ENCODE results near the gene PFN3. TPM values are rescaled to one million over a fixed set of nuclear protein-coding genes. Genes with fewer than 3 reads are reported as not detected.
"Not testable (repeated sequence)": the region's sequence is repeated elsewhere in the genome, so short reads cannot be mapped to it uniquely, and the experiment has no call there.

Gene PFN3
- total and polyA plus RNA-seq, 10 donors, result not detected

DNA sequence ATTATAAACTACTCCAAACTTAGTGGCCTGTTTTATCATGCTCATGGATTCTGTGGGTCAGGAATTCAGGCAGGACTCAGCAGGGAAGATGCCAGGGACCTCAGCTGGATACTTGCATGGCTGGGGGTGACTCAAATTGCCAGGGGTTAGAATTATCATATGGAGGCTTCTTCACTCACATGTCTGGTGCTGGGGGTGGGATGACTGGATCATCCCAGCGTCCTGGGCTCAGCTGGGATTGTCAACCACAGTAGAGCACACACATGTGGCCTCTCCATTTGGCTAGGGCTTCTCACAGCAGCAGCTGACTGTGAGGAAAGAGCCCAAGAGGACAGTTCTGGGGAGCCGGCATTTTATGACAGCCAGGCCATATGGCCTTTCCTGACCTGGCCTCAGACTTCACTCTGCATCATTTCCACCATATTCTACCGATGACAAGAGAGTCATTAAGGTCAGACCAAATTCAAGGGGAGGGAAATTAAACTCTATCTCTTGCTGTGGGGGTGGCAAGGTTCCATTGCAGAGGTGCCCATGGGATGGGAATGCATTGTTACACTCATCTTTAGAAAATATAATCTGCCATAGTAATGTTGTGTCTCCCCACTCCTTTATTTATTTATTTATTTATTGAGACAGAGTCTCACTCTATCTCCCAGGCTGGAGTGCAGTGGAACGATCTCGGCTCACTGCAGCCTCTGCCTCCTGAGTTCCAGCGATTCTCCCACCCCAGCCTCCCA lies 20.8 kb upstream of the PFN3 start:
- no peak overlapping the region for H3K4me3 ChIP-seq
- no peak for DNase-seq
- H3K27me3 ChIP-seq (replicated peaks in 1 of 7), result no peaks in the 10 kb centered on the region
- 82 to 88% (median 87%) methylated on average over 6 of the region's 6 CpGs for WGBS, 5 donors
- peaks cover 5 to 42% (median 13%) of the 10 kb centered on the region in 6 donors for H3K4me1 ChIP-seq
- intact Hi-C loops (cut with DNase I; ENCODE audit: low total_unique reads), result no loop called here
- no peaks in the 10 kb centered on the region for H3K36me3 ChIP-seq
- H3K27ac ChIP-seq, result no peak overlapping the region
- H3K9me3 ChIP-seq, result no peaks in the 10 kb centered on the region
- TF ChIP-seq POLR2A (IDR thresholded peaks at IDR 0.05), result no peak

DNA sequence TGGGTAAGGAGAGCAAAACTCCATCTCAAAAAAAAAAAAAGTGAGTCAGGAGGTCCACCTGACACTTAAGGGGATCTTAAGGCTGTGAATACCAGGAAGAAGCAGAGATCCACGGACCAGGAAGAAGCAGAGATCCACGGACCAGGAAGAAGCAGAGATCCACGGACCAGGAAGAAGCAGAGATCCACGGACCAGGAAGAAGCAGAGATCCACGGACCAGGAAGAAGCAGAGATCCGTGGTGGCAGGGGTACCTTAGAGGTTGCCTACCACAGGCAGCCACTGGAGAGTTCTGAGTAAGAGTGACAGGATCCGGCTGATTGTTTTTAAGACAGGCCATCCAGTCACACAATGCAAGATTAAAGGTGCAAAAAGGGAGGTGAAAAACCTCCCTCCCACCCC lies 20.0 kb upstream of the PFN3 start:
- H3K27ac ChIP-seq; DNase-seq; H3K4me3 ChIP-seq; intact Hi-C loops (cut with DNase I; ENCODE audit: low total_unique reads); H3K27me3 ChIP-seq (replicated peaks in 1 of 7); H3K36me3 ChIP-seq; H3K9me3 ChIP-seq: not testable (repeated sequence)
- WGBS, 5 donors, result 70 to 90% (median 73%) methylated on average over 6 to 7 of the region's 7 CpGs
- H3K4me1 ChIP-seq, result peaks cover 3 to 45% (median 12%) of the 10 kb centered on the region in 6 donors

DNA sequence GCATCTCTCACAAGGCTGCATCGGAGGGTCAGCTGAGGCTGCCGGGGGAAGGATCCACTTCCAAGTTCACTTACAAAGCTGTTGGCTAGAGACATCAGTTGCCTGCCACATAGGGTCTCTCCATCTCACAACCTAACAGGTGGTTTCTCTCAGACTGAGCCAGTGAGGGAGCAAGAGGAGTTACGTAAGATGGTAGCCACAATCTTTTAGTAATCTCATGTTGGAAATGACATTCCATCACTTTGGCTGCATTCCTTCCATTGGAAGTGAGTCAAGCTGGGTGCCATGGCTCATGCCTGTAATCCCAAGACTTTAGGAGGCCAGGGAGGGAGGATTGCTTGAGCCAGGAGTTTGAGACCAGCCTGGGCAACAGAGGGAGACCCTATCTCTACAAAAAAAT lies 18.6 kb upstream of the PFN3 start:
- no peaks in the 10 kb centered on the region for H3K36me3 ChIP-seq
- no peaks in the 10 kb centered on the region for H3K27me3 ChIP-seq (replicated peaks in 1 of 7)
- peak overlapping the region in 2 of 8 donors; percentile 21 to 59 for H3K27ac ChIP-seq
- intact Hi-C loops (cut with DNase I; ENCODE audit: low total_unique reads), result no loop called here
- no peak for DNase-seq
- TF ChIP-seq POLR2A (IDR thresholded peaks at IDR 0.05), result no peak
- peak in 1 of 3 donors; percentile 20 for TF ChIP-seq POLR2AphosphoS5 (IDR thresholded peaks at IDR 0.05)
- H3K4me1 ChIP-seq, result peaks cover 0 to 41% (median 6%) of the 10 kb centered on the region in 6 donors
- WGBS, 5 donors, result 65 to 86% (median 84%) methylated on average over 3 of the region's 3 CpGs
- H3K9me3 ChIP-seq, result no peaks in the 10 kb centered on the region
- H3K4me3 ChIP-seq, result no peak overlapping the region

GRCh38 chr5:177417081-177417480 lies 16.6 kb upstream of the PFN3 start:
- H3K4me3 ChIP-seq; H3K9me3 ChIP-seq; H3K27me3 ChIP-seq (replicated peaks in 1 of 7); H3K36me3 ChIP-seq; intact Hi-C loops (cut with DNase I; ENCODE audit: low total_unique reads); DNase-seq: not testable (repeated sequence)
- WGBS, 5 donors, result 66 to 77% (median 71%) methylated on average over 6 of the region's 6 CpGs
- H3K27ac ChIP-seq, result peak overlapping the region in 2 of 8 donors; percentile 57 to 69
- H3K4me1 ChIP-seq, result peaks cover 0 to 52% (median 12%) of the 10 kb centered on the region in 6 donors

DNA sequence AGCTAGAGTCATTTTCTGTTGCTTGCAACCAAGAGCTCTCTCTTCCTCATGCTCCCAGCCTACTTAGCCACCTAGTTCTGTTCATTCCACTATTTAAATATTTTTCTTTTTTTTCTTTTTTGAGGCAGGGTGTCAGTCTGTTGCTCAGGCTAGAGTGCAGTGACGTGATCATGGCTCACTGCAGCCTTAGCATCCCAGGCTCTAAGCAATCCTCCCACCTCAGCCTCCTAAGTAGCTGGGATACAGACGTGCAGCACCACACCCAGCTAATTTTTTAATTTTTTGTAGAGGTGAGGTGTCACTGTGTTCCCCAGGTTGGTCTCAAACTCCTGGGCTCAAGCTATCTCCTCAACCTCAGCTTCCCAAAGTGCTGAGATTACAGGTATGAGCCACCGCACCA lies 14.0 kb upstream of the PFN3 start:
- Histone ChIP-seq H3K4me1 (peaks cover 0 to 66% (median 14%) of the 10 kb centered on the region in 6 donors), H3K9me3 (no peaks in the 10 kb centered on the region), H3K27me3 (replicated peaks in 1 of 7) (no peaks in the 10 kb centered on the region), H3K36me3 (no peaks in the 10 kb centered on the region), H3K27ac (no peak overlapping the region), H3K4me3 (no peak overlapping the region)
- WGBS, 5 donors, result 82 to 93% (median 91%) methylated on average over 3 of the region's 3 CpGs
- intact Hi-C loops (cut with DNase I; ENCODE audit: low total_unique reads), result no loop called here
- no peak for DNase-seq
- TF ChIP-seq POLR2AphosphoS5 (IDR thresholded peaks at IDR 0.05), result no peak

DNA sequence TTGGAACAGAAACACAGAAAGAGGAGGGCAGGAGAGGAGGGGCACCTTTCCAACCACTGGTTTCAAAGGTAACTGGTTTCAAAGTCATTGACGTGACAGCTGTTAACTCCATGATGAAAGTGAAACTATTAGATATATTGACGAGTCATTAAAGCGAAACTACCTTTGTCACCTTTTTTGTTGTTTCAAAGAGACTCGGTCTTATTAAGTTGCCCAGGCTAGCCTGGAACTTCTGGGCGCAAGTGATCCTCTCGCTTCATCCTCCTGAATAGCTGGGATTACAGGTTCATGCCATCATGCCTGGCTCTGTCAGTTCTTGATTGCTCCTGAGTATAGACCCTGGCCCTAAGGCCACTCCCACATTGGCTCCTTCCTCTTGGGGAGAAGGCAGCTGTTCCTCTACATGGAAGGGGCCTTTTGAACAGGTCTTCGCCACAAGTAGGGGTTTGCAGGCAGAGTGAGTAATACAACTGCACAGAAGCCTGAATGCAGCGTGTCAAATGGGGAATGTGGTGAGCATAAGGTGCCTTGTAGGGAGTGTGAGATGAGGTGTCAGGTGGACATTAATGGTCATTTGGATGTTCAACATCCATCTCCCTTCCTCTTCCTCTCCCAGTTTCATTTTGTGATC lies 12.3 kb upstream of the PFN3 start:
- no peaks in the 10 kb centered on the region for H3K27me3 ChIP-seq (replicated peaks in 1 of 7)
- H3K9me3 ChIP-seq, result no peaks in the 10 kb centered on the region
- peak overlapping the region in 7 of 8 donors; percentile 20 to 83 (median 67) for H3K27ac ChIP-seq
- H3K4me1 ChIP-seq, result peaks cover 0 to 59% (median 14%) of the 10 kb centered on the region in 6 donors
- no peaks in the 10 kb centered on the region for H3K36me3 ChIP-seq
- DNase-seq, result no peak
- H3K4me3 ChIP-seq, result peak overlapping the region in 1 of 8 donors; percentile 36
- WGBS, 5 donors, result 67 to 80% (median 73%) methylated on average over 8 of the region's 8 CpGs
- intact Hi-C loops (cut with DNase I; ENCODE audit: low total_unique reads), result no loop called here
- TF ChIP-seq POLR2A (IDR thresholded peaks at IDR 0.05) (no peak), POLR2AphosphoS5 (IDR thresholded peaks at IDR 0.05) (no peak)
- TF ChIP-seq, protein P1, sequence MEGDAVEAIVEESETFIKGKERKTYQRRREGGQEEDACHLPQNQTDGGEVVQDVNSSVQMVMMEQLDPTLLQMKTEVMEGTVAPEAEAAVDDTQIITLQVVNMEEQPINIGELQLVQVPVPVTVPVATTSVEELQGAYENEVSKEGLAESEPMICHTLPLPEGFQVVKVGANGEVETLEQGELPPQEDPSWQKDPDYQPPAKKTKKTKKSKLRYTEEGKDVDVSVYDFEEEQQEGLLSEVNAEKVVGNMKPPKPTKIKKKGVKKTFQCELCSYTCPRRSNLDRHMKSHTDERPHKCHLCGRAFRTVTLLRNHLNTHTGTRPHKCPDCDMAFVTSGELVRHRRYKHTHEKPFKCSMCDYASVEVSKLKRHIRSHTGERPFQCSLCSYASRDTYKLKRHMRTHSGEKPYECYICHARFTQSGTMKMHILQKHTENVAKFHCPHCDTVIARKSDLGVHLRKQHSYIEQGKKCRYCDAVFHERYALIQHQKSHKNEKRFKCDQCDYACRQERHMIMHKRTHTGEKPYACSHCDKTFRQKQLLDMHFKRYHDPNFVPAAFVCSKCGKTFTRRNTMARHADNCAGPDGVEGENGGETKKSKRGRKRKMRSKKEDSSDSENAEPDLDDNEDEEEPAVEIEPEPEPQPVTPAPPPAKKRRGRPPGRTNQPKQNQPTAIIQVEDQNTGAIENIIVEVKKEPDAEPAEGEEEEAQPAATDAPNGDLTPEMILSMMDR (IDR thresholded peaks at IDR 0.05 in 8 of 11, conservative IDR thresholded peaks at IDR 0.05 in 3 of 11), result no peak

Data from spleen (tissue), 11 donors.